GM12872 (cell line): ENCODE results near the gene HOXB9.

Experiments used
- TF ChIP-seq, protein P1 (sequence below): IDR thresholded peaks from 3 replicates; pipeline ENCODE4 v1.5.1; 2011; ENCODE audit warnings: low read depth, mild to moderate bottlenecking, low read length, moderate library complexity; ENCODE audit not compliant: insufficient read depth

HOXB9 gene

GRCh38 chr17:48625495-48626244 lies 488 bp downstream of the HOXB9 start:
- TF ChIP-seq, protein P1, sequence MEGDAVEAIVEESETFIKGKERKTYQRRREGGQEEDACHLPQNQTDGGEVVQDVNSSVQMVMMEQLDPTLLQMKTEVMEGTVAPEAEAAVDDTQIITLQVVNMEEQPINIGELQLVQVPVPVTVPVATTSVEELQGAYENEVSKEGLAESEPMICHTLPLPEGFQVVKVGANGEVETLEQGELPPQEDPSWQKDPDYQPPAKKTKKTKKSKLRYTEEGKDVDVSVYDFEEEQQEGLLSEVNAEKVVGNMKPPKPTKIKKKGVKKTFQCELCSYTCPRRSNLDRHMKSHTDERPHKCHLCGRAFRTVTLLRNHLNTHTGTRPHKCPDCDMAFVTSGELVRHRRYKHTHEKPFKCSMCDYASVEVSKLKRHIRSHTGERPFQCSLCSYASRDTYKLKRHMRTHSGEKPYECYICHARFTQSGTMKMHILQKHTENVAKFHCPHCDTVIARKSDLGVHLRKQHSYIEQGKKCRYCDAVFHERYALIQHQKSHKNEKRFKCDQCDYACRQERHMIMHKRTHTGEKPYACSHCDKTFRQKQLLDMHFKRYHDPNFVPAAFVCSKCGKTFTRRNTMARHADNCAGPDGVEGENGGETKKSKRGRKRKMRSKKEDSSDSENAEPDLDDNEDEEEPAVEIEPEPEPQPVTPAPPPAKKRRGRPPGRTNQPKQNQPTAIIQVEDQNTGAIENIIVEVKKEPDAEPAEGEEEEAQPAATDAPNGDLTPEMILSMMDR: no peak

DNA sequence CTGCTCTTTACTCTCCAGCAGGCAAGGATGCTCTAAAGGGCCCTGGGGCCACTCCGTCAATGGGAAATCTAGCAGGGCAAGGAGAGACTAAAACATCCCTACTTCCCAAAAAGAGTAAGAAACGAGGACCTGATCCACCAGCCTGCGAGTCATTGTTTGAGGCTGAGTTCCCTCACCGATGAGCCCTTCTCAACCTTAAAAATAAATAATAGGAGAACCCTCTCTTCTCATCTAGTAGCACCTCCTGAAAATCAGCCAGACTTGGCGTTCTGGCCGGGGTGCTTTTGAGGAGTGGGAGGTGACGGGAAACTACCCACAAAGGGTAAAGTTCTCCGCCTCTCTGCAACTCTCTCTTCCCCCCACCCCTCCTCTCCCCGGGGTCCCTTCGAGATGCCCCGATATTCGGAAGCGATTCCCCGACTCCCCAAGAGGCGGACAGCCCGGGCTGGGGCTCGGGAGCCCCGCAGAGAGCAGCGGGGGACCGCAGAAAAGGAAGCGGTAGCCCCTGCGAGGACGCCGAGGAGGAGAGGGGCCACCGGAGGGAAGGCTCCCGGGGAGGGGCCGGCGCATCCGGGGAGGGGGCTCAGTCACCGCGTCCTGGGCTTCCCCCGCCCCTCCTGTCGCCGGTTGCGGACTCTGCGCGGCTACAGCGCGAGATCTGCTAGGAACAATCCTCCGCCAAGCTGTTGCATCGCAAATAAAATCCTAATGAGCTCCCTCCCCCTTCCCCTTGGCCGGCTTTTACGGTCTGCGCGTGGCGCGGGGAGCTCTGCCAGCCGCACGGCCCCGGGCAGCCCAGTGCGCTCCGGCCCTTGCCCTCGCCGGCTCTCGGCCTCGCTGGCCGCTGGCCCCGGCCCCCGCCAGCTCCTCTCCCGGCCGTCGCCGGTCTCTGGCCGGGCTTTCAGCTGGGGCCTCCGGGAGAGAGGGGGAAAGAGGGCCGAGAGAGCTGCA lies 1.3 kb downstream of the HOXB9 start:
- TF ChIP-seq, protein P1: no peak

- TF ChIP-seq, protein P1: no peak
Measured at GRCh38 chr17:48624118-48624517, 2.0 kb downstream of the HOXB9 start.

DNA sequence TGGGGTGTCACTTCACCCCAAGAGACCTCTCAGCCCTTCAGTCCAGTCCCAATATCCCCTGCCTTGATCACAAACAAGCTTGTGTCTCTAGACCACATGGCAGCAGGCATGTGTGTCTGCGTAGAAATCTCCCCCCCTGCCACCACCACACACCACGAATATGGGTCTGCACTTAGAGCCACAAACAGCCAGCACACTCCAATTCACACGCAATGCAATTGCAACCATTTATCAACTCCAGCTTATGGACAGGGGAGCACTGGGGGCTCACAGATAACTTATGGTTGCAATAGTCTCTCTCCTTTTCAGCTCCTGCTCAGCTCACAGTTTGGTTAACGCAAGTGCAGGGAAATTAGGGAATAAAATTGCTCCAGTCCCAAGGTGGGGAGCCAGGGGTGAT lies 2.6 kb downstream of the HOXB9 start:
- TF ChIP-seq, protein P1: no peak

DNA sequence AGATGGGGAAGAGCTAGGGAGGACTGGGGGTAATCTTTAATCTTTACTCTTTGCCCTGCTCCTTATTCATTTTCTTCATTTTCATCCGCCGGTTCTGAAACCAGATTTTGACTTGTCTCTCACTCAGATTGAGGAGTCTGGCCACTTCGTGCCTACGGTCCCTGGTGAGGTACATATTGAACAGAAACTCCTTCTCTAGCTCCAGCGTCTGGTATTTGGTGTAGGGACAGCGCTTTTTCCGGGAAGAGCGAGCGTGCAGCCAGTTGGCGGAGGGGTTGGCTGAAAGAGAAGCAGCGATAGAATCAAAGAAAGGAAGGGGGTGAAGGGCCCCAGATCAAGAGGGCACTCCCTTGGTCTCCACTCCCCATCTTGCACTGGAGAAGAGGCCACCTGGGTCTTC lies 3.3 kb downstream of the HOXB9 start:
- TF ChIP-seq, protein P1: no peak

DNA sequence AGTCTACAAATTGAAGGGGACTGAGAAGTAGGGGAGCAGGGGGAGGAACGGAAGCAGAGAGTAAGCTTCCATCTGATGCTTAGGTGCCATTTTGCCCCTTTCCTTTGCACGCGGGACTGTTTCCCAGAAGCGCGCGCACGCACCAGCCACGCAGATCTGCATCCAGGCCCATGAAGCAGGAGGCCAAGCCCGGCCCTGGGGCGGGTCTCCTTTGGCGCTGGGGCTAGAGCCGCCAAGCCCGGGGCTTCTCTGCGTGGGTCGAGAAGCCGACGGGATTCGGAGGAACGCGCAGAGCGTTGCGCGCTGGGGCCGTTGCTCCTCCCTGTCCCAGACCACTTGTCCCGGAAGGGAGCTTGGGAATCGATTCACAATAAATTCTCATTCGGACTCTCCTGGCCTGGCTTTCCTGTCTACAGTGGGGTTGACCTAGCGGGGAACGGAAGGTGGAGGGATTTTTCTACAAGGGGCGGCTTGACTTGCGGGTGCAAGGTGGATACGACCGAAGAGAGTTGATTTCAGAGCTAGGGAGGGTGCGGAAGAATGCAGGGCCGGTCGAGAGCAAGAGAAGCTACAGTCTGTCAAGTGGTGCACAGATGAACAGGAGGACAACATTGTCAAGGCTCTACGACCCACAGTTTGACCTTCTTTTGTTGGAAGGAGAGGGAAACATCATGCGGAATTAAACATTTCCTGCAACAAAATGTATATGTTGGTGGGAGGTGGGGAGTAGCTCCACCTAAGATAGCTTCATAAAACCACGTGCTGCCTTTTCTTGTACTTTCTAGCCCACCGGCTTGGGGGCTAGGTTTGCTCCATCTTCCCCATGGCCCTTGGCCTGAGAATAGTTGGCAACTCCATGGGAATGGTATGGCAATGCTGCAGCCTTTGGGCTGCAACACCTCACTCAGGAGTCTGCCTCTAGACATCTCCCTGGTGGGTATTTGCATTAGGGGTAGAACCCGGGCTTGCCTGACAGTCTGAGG lies 4.5 kb downstream of the HOXB9 start:
- TF ChIP-seq, protein P1: no peak
